HG03097 (cell line): ENCODE results near the gene CCDC50.
A peak's percentile ranks its signal among the peaks of the same experiment; 100 is the strongest.

Experiments used
- ATAC-seq: cut with Tn5 transposase; IDR thresholded peaks from one replicate; pipeline ENCODE4 v1.9.1; 2021; ENCODE audit not compliant: unreplicated experiment, low FRiP score

The CCDC50 gene

DNA sequence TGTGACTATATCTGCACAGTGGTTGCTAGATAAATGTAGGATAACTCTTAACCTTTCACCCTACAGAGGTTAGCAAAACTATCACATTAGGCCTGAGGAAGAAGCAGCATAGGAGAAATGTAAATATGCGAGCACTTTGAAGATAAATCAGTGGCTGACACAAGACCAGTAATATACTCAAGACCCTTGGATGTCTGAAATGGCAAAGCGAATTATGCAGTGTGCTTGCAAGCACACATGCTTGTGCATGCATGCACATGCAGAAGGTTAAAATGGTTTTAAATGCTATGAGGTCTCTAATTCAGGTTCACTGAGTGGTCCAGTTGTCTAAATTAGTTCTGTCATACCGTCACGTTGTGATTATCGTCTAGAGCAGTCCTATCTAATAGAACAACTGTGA, 14.7 kb downstream of the CCDC50 start:
- ATAC-seq = no peak

DNA sequence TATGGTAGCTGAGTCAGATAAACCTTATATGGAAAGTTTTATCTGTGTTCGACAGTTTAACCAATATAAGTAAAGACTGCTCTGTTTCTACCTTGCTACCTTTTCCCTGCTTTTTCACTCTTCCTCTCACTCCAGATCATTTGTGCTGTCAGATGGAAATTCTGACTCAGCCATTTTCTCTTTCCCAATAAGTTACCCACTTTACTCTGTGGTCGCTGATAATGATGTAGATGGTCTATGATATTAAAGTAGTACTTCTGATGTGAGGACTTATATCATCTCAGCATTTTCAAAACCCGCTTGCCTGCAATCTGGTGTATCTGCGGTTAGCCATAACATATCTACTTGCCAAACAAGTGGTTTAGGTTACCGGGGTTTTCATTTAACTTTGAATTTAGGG, 16.1 kb downstream of the CCDC50 start:
- no peak for ATAC-seq

DNA sequence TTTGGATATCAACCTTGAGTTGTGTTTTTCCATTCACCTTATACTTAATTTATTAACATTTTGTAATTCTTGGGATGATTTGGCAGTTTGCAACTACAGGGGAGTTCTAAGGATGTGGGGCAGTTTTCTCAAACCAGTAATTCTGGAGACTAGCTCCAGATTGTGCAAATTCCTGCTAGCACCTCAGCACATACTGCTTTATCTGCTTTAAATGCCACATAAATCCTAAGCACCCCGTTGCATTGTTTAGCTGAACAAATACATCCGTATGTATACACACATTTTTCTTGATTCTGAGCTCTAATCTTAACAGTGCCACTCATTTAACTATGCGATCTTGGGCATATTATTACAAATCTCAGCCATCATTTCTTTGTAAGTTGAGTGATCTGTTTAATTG, 18.0 kb downstream of the CCDC50 start:
- no peak for ATAC-seq

DNA sequence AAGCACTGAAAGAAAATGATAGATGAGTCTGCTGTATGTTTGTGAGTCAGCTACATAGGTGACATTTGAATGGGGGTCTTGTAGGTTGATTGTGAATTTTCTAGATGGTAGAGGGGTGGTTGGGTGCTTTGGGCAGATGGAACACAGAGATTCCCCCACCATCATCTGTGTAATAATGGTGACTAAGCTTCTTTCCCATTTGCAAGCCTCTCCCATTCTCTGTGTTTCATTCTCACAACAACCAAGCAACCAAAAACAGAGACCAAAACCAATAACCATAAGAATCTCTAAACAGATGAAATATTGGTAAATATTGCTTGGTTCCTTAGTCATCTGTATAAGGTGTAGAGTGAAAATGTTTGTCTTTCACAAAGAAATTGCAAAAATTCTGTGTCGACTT, 18.9 kb downstream of the CCDC50 start:
- no peak for ATAC-seq

DNA sequence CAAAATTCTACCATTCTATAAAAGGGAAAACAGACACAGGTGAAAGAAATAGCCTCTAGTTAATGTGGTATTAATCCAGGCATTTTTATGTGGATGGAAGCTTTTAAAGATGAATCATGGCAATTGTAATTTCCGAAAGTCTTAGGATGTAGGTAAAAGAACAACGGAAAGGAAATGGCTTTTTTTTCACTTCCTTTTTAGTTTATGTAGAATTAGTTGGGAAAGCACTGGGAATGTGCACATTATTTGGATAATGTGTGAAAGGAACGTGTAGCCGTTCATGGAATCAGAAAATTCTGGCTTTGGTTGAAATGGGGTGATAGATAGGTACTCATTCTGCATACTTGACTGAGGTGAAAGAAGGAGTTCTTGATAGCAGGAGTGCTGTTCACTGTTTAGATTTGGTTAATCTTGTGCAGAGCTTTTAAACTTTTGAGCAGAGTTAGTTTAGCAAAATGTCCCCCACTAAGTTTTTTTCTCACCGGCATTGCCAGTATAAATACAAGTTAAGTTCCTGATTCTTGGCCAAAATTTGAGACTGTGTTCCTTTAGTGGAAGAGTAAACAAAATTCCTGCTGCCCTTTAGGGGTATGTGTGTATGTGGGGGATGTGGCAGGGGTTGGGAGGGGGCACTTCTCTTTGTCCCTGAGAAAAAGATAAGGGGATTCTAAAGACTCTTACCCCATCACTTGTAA, 21.3 kb downstream of the CCDC50 start:
- ATAC-seq = no peak

DNA sequence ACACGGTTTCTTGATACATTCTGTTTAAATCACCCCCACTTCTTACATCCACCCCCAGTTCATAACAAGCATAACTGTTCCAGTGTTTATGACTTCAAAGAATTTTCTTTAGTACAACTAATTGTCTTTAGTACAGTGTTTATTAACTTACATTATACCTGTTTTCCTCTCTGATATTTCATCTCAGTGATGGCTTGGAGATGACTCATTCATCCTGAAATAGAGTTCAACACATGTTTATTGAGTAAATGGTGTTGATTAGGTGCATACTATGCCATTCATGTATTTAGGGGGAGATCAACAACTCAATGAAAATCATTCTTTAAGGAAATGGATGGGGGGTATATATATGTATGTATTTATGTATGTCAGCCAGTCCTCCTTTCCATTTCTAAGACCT, 22.8 kb downstream of the CCDC50 start:
- ATAC-seq = no peak

DNA sequence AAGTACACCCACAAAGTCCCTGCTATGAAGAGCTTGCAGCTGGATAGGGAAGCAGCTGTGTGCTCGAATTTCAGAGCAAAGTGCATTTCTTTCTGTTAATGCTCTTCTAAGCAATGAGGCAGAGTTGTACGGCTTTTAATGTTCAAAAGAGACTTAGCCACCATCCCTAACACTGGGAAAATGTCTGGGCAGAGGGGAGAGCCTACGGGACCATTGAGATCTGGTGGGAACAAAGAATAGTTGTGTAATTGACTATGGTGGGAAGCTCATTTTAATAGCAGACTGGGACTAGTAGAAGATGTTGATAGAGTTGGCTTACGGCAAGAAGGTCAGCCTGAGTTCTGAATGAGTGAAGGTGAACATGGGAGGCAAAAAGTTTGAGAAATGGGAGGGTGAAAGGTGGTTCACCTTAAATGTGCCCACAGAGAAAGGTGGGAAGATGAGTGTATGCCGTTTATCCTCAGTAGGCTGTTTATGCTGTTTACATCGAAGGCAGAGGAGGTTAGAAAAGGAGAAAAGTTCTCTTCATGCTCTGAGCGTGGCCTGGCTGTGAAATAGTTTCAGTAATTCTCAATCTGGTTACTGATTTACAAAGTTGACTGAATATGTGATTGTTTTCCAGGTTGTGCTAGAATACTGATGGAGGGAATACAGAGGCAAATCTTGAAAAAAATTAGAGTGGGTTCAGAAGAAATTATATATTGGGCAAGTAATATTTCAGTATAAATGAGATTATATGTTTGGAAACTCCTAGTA, 24.0 kb downstream of the CCDC50 start:
- ATAC-seq = peak; percentile 33

DNA sequence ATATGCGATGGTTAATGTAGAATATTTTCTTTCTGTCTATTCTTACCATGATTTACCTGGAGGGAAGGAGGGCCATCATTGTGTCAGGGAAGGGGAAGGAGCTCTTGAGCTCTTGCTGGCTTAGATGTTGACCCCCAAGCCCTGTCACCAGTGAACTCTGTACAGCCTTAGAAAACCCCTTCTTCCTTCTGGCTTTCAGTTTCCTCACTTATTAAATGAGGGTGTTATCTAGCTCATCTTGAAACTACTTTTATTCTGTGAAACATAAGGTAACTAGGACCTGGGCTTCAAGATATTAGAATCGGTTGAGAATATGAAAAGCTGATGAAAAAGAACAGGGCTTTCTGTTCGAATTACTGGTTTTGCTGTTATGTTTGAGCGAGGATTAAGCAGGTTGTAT, 26.2 kb downstream of the CCDC50 start:
- peak; percentile 73 for ATAC-seq

DNA sequence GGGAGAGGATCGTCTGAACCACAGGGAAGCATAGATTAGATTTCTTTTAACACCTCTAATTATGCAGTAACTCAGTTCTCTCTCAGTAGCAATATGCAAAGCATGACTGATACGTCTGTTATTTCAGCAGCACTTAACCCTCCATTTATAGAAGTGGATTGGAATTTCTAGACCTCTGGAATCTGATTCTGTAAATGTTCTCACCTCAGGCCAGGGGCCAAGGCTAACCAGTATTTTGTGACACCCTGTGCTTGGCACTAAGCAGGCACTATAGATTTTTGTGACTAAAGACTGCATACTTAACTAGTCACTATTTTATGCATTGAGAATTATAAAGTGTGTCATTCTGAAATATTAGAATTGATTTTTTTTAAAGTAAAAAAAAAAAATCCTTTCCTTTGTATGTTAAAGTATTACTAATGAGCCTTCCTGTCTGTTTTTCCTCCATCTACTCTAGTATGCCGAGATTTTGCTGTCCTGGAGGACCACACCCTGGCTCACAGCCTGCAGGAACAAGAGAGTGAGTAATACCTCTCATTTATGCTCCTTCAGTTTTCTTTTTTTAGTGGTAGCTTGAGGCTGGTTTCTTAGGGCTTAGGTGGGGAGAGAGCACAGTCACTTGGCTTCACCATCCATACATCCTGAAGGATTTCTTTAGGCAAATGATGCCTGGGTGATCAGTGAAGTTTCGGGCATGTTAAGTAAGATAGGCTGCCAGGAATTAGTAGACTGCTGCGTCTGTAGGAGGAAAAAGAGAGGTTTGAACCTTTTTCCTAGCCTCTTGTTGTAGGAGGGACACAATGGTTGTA, 27.6 kb downstream of the CCDC50 start:
- ATAC-seq = no peak

DNA sequence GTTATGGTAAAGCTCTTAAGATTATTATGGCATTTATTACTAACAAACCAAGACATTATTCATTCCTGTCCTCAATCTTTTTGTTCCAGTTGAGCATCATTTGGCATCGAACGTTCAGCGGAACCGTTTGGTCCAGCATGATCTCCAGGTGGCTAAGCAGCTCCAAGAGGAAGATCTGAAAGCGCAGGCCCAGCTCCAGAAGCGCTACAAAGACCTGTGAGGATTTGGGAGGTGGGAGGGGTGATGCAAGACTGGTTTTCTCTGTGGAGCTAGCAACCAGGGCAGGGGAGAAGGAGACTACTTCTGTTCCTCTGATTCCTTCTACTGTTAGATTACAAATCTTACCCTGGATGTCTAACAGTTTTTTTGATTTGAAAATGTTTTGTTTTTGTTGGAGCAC, 28.7 kb downstream of the CCDC50 start:
- ATAC-seq = no peak

DNA sequence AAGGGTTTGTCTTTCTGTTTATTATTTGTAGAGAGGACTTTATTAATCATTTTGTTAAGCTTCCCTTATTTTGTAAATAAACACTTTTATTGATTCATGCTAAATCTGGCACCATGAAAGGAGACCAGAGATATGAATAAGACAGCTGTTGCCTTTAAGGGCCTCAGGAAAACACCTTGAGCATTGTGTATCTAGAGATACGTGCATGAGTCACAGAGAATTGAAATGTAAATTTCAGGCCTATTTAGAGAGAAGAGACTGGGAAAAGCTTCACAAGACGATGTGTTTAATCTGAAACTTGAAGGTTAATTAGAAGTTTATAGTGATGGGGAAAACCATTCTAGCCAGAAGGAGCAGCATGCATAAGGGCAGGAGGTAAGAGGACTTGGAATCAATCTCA, 29.7 kb downstream of the CCDC50 start:
- no peak for ATAC-seq

DNA sequence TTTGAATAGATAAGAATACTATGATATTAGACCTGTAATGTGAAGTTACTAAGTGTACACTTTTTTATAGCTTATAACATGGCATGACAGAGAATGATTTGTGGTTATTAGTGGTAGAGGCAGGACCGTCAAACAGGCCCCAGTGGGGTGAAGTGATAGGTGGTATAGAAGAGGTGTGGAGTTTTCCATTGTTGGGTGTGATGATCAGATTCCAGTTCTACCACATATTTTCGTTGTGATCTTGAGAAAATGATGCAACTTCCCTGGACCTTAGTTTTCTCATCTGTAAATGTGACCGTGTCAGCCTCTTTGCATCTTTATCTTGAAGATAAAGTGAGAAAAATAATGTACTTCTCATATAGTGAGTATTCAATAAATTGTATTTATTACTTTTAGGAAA, 31.4 kb downstream of the CCDC50 start:
- ATAC-seq = no peak

DNA sequence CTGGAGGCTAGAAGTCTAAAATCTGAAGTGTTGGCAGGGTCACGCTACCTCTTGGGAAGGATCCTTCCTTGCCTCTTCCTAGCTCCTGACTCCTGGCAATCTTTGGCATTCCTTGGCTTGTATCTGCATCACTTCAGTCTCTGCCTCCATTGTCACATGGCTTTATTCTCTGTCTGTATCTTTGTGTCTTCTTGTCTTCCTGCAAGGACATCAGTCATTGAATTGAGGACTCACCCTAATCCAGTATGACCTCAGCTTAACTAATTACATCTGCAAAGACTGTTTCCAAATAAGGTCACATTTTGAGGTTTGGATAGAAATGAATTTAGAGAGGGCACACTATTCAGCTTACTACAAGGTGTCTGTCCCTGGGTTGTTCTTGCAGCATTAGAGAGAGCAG, 32.3 kb downstream of the CCDC50 start:
- no peak for ATAC-seq

DNA sequence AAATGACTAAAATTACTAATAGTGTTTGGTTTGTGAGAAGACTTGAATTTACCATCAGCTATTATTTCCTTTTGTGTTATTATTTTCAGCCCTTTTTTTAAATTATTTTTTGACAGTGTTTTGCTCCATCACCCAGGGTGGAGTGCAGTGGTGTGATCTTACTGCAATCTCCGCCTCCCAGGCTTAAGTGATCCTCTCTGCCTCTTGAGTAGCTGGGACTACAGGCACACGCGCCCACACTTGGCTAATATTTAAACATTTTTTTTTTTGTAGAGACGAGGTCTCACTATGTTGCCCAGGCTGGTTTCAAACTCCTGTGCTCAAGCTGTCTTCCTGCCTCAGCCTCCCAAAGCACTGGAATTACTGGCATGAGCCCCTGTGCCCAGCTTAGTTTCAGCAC, 32.8 kb downstream of the CCDC50 start:
- ATAC-seq = no peak

DNA sequence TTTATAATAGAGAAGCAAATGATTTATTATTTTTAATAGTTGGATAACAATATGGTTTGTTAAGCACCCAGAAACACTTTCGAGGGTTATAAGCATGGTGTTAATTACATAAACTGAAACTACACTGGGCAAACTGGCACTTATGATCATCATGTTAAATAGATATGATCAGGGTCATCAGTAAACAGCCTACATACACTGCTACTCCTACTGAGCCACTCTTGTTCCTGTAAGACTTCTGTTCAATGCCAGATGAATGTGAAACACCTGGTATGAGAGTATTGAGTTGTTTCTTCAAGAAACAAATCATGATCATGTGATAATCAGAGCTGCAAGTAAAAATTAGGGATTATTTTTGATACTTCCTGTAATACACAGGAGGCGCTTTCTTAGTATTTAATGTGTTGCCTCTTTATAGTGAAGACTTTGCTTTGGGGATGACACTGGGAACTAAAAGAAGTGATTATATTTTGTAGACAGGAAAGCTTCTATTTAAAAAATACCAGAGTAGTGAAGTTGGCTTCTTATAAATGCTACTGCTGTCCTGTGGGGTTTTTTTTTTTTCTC, 33.4 kb downstream of the CCDC50 start:
- ATAC-seq = no peak

DNA sequence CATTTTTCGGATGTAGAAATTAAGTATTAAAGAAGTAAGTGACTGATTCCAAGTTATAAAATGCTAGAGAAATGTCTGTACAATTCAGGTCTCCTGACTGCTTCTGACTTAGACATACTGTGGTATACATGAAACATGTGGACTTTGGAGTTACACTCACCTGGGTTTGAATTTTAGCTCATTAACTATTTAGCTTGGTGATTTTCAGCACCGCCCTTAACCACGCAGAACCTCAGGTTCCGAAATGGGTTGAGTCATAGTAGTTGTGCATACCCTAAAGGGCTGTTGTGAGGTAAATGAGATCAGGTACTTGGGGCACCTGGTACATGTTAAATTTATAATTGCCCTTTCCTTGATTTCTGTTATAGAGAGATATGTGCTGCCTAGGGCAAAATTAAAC, 34.0 kb downstream of the CCDC50 start:
- no peak for ATAC-seq

DNA sequence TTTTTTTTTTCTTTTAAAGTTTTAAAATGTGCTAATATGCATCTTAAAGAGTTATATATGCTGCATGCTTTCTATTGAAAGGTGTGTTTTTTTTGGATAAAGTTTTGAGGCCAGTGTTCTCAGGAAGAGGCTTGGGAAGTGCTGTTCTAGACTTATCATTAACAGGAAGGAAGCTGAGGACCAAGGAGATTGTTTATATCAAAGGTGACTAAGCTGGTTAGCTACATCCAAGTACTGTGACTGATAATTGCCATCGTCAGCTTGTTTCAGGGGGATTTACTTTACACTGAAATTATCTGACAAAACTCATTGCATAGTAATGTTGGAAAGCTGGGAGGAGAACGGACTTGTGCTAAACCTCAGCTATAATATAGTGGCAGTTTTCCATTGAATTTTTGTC, 37.5 kb downstream of the CCDC50 start:
- no peak for ATAC-seq

DNA sequence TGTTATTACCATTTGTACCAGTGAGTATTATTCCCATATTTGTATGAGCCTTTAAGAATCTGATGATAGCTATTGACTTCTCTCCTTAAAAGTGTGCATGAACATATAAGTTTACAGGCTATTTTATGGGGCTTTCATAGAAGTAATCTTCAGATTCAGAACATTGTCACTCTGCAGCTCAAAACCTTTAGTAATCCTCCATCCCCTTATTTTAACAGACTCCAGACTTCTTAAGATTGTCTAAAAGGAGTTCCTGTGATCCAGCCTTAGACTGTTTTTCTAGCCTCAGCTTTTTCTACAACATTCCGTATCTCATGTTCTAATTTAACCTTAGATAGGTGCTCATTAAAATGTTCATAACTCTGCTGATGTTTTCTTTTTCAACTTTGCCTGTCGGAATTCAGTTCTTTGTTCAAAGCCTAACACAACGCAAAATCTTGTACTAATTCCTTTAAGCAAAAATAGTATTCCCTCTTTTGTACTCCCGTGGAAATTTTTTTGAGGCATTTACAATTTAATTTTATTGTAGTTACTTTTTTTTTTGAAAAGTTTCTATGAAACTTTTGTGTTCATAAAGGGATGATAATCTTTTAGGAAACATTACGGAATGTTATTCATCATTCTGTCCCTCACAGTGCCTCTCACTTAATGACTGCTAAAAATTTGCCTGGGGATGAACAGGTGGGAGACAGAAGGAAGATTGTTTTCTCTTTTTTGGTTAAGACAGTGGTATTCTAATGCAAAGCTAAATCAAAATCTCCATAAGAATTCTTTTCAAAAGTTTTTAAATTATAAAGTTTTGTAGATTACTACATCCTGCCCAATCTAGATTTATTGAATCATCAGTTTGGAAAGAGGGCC, 39.8 kb downstream of the CCDC50 start:
- no peak for ATAC-seq

DNA sequence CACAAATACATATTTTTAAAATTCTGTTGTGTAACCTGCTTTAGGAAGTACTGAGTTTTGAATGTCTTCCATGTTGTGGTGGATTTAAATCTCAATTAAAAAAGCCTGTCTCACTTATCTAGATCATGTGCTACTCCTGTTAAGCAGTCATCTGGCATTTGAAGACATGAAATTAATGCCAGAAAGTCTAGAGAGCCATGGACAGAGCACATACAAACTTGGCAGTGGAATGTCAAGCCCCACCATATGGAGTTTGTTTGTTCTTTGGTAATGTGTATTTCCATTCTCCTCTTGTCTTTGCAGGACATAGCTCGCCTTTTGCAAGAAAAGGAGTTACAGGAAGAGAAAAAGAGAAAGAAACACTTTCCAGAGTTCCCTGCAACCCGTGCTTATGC, 40.4 kb downstream of the CCDC50 start:
- no peak for ATAC-seq

DNA sequence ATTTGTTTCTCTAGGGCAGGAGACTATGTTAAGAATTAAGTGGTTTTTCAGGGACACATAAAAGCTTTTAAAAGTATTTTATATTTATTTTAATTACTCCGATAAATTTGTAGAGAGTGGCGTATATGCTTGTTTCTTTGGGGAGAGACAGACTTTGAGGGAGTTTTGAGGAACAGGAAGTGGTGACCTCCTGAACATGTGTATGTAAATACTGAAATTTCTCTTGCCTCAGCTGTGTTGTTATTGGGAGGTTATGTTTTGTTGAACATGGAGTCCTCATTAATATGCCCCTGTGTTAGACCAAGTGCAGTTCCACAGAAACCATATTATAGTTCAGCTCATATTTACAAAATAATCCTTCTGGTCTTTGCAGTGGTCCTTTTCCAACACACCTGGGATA, 42.9 kb downstream of the CCDC50 start:
- no peak for ATAC-seq
